Measurements from ENCODE around the gene BBS9.

The BBS9 gene

GRCh38 chr7:33654676-33655075 lies 525.3 kb downstream of the BBS9 start:
- H3K4me1 ChIP-seq (ENCODE audit: control insufficient read depth, insufficient read depth, low read length) = no peaks in the 10 kb centered on the region
- no peaks in the 10 kb centered on the region for H3K36me3 ChIP-seq (ENCODE audit: control insufficient read depth, insufficient read depth, low read length)
- H3K4me3 ChIP-seq (ENCODE audit: low read length) = no peak overlapping the region
- H3K9ac ChIP-seq (ENCODE audit: low read length) = no peak overlapping the region
- no peaks in the 10 kb centered on the region for H3K9me3 ChIP-seq (ENCODE audit: control insufficient read depth, low read length)
- H3K27me3 ChIP-seq (ENCODE audit: control insufficient read depth, insufficient read depth, low read length) = no peaks in the 10 kb centered on the region
